ENCODE measurements around the gene FAM168A.

DNA sequence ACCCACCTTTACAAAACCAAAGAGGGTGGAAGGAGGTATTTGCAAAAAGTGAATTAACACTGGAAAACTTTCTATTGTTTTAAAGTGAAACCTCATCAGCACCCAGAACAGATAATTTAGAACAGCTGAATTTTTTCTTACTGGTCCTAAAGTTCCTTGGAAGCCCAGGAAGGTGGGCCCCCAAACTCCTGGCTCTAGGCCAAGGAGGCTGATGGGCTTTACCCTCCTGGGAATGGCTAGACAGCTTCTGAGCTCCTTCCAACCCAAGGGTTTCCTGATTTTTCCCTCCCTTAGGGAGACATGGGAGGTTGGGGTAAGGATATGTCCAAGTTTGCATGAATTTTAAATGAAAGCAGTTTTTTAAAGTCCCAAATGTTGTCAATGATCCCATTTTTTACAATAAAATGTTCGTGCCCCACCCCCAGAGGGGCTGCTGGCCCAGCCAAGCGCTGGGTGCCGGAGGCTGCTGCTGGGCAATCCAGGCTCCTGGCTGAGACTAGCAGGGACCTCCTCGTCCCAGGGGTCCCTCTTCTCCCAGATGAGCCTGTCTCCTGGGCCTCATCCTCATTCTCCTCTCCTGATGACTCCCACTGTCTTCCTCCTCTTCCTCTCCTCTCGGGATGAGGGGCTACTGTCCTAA is 193.3 kb downstream of the FAM168A start:
- TF ChIP-seq, protein P1, sequence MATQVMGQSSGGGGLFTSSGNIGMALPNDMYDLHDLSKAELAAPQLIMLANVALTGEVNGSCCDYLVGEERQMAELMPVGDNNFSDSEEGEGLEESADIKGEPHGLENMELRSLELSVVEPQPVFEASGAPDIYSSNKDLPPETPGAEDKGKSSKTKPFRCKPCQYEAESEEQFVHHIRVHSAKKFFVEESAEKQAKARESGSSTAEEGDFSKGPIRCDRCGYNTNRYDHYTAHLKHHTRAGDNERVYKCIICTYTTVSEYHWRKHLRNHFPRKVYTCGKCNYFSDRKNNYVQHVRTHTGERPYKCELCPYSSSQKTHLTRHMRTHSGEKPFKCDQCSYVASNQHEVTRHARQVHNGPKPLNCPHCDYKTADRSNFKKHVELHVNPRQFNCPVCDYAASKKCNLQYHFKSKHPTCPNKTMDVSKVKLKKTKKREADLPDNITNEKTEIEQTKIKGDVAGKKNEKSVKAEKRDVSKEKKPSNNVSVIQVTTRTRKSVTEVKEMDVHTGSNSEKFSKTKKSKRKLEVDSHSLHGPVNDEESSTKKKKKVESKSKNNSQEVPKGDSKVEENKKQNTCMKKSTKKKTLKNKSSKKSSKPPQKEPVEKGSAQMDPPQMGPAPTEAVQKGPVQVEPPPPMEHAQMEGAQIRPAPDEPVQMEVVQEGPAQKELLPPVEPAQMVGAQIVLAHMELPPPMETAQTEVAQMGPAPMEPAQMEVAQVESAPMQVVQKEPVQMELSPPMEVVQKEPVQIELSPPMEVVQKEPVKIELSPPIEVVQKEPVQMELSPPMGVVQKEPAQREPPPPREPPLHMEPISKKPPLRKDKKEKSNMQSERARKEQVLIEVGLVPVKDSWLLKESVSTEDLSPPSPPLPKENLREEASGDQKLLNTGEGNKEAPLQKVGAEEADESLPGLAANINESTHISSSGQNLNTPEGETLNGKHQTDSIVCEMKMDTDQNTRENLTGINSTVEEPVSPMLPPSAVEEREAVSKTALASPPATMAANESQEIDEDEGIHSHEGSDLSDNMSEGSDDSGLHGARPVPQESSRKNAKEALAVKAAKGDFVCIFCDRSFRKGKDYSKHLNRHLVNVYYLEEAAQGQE (IDR thresholded peaks at IDR 0.05): no peak
- TF ChIP-seq, protein P2, sequence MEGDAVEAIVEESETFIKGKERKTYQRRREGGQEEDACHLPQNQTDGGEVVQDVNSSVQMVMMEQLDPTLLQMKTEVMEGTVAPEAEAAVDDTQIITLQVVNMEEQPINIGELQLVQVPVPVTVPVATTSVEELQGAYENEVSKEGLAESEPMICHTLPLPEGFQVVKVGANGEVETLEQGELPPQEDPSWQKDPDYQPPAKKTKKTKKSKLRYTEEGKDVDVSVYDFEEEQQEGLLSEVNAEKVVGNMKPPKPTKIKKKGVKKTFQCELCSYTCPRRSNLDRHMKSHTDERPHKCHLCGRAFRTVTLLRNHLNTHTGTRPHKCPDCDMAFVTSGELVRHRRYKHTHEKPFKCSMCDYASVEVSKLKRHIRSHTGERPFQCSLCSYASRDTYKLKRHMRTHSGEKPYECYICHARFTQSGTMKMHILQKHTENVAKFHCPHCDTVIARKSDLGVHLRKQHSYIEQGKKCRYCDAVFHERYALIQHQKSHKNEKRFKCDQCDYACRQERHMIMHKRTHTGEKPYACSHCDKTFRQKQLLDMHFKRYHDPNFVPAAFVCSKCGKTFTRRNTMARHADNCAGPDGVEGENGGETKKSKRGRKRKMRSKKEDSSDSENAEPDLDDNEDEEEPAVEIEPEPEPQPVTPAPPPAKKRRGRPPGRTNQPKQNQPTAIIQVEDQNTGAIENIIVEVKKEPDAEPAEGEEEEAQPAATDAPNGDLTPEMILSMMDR (IDR thresholded peaks at IDR 0.05): no peak
- TF ChIP-seq POLR2A (IDR thresholded peaks at IDR 0.05; ENCODE audit: low read length): no peak
- TF ChIP-seq, protein P3, sequence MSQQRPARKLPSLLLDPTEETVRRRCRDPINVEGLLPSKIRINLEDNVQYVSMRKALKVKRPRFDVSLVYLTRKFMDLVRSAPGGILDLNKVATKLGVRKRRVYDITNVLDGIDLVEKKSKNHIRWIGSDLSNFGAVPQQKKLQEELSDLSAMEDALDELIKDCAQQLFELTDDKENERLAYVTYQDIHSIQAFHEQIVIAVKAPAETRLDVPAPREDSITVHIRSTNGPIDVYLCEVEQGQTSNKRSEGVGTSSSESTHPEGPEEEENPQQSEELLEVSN (IDR thresholded peaks at IDR 0.05; ENCODE audit: borderline replicate concordance, low read depth): no peak
- TF ChIP-seq RCOR1 (IDR thresholded peaks at IDR 0.05; ENCODE audit: low read depth, low read length): no peak
- TF ChIP-seq, protein P4, sequence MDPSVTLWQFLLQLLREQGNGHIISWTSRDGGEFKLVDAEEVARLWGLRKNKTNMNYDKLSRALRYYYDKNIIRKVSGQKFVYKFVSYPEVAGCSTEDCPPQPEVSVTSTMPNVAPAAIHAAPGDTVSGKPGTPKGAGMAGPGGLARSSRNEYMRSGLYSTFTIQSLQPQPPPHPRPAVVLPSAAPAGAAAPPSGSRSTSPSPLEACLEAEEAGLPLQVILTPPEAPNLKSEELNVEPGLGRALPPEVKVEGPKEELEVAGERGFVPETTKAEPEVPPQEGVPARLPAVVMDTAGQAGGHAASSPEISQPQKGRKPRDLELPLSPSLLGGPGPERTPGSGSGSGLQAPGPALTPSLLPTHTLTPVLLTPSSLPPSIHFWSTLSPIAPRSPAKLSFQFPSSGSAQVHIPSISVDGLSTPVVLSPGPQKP (IDR thresholded peaks at IDR 0.05; ENCODE audit: low read depth, low read length): no peak
- no peak for TF ChIP-seq EP300 (IDR thresholded peaks at IDR 0.05)
- TF ChIP-seq, protein P5, sequence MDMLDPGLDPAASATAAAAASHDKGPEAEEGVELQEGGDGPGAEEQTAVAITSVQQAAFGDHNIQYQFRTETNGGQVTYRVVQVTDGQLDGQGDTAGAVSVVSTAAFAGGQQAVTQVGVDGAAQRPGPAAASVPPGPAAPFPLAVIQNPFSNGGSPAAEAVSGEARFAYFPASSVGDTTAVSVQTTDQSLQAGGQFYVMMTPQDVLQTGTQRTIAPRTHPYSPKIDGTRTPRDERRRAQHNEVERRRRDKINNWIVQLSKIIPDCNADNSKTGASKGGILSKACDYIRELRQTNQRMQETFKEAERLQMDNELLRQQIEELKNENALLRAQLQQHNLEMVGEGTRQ (IDR thresholded peaks at IDR 0.05): no peak
- TF ChIP-seq CEBPB (IDR thresholded peaks at IDR 0.05): no peak
- TF ChIP-seq CHD4 (IDR thresholded peaks at IDR 0.05; ENCODE audit: borderline replicate concordance): no peak
- no peak for TF ChIP-seq PHF8 (IDR thresholded peaks at IDR 0.05; ENCODE audit: borderline replicate concordance, low read depth)

All from A549 (cell line).